ENCODE data around the gene GNB5.
A peak's percentile ranks its signal among the peaks of the same experiment; 100 is the strongest.
"Not testable (repeated sequence)": the region's sequence is repeated elsewhere in the genome, so short reads cannot be mapped to it uniquely, and the experiment has no call there.

The GNB5 gene

GRCh38 chr15:52206446-52206845 is 15.3 kb upstream of the GNB5 start:
- DNase-seq (ENCODE audit: low spot score): no peak

GRCh38 chr15:52204657-52205056 is 13.5 kb upstream of the GNB5 start:
- no peak for DNase-seq (ENCODE audit: low spot score)

DNA sequence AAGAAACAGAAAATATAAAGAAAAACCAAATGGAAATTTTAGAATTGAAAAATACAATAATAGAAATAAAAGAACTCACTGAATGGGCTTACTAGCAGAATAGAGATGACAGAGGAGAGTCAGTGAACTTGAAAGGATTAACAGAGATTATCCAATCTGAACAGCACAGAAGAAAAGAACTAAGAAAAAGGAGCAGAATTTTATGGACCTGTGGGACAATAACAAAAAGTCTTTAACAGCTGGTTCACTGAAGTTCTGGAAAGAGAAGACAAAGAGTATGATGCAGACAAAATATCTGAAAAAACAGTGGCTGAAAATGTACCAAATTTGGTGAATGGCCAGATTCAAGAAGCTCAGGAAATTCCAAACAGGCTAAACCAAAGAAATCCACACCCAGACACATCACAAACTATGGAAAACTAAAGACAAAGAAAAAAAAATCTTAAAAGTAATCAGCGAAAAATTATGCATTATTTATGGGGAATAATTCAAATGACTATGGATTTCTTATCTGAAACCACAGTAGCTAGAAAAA is 9.7 kb upstream of the GNB5 start:
- DNase-seq (ENCODE audit: low spot score): no peak

- no peak for DNase-seq (ENCODE audit: low spot score)
These were observed 8.1 kb upstream of the GNB5 start for GRCh38 chr15:52199271-52199670.

- DNase-seq (ENCODE audit: low spot score): no peak
These were observed 5.7 kb upstream of the GNB5 start for GRCh38 chr15:52196891-52197290.

DNA sequence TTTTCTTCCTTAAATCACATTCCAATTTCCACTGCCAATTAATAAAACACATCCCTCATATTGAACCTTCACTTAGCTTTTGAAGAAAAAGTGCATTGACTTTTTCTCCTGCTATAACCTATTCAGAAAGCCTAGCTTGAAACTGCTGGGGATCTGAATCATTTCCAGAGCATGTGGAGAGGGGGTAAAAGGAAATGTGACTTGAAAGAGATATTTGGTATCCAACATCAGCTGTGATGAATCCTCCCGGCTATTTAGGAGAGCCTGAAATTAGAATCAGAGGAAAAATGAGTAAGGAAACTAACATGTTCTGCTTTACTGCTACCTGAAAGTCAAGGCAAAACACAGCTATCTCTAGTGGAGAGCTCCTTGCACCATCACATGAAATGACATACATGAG is 2.6 kb upstream of the GNB5 start:
- DNase-seq (ENCODE audit: low spot score): no peak

DNA sequence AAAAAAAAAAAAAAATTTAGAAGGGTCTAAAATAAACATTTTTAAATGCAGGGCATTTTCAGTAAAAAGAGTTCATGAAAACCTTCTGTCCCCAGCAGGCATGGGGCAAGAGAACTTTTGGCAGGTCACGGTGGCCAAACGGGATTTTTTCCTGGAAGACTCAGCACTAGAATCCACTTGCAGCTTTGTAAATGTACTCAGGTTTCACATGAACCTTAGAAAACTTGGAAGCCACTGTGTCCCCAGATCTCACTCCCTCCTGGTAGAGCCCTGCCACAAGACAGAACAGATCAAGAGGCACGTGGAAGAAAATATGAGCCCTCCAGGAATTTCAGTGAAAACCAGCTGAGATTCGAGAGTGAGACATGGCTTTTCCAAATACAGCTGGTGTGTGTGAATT is 2.1 kb upstream of the GNB5 start:
- DNase-seq (ENCODE audit: low spot score): no peak

GRCh38 chr15:52186651-52187486 is 4.3 kb downstream of the GNB5 start:
- DNase-seq (ENCODE audit: low spot score): no peak

DNA sequence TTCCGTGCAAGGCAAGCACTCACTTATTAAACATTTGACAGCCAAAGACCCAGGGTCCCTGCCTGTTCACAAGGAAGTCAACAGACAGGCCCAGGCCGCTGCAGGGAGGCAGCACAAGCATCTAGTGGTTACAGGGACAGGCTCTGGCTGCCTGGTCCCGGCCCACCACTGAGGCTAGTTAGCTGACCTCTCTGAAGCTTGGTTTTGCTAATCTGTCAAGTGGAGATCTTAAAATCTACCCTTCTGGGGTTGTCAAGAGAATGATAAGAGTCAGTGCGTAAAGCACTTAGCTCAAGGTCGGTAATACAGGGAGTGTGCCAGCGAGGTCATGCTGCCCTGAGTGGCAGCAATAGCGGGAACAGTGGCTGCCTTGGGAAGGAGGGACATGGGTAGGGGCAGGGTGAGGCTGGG is 6.0 kb downstream of the GNB5 start:
- DNase-seq (ENCODE audit: low spot score): no peak

- no peak for DNase-seq (ENCODE audit: low spot score)
These were observed 6.5 kb downstream of the GNB5 start for GRCh38 chr15:52184721-52185120.

GRCh38 chr15:52183562-52184173 is 7.5 kb downstream of the GNB5 start:
- DNase-seq (ENCODE audit: low spot score): peak; percentile 31

DNA sequence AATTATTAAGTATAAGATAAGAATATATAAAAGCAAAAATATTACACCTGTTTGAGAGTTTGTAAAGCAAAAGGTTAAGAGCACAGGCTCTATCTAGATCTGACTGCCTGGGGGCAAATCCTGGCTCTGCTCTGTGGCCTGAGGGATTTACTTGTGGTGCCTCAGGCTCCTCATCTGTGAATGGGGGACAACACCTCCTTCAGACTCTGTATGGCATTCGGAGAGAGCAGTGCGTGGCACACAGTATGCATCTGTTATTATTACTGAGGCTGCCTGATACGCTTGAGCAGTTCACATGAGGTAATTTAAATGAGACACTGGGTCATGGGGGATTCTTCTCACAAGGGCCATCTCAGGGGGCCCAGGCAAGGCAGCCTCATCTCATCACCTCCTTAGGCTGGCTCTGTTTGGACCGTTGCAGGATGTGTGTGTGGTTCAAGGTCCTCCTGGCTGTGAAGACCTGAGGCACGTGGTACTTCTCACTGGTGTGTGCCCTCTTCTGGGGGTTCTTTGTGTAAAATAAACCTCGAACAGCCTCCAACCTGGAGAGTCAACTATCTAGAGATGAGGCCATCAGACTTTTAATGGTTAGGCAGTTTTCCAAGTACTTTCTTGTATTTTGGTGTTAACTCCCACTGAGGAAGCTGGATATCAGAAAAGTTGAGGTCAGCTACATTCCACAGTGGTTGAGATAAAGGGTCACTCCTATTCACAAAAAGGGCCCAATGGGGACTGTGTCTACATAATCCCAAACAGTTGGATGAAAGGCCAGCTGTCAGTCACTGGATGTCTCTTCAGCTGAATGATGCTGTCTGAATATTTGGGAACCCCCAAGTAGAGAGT is 9.0 kb downstream of the GNB5 start:
- DNase-seq (ENCODE audit: low spot score): no peak

GRCh38 chr15:52180851-52181450 is 10.2 kb downstream of the GNB5 start:
- no peak for DNase-seq (ENCODE audit: low spot score)

GRCh38 chr15:52180196-52180835 is 10.9 kb downstream of the GNB5 start:
- no peak for DNase-seq (ENCODE audit: low spot score)

DNA sequence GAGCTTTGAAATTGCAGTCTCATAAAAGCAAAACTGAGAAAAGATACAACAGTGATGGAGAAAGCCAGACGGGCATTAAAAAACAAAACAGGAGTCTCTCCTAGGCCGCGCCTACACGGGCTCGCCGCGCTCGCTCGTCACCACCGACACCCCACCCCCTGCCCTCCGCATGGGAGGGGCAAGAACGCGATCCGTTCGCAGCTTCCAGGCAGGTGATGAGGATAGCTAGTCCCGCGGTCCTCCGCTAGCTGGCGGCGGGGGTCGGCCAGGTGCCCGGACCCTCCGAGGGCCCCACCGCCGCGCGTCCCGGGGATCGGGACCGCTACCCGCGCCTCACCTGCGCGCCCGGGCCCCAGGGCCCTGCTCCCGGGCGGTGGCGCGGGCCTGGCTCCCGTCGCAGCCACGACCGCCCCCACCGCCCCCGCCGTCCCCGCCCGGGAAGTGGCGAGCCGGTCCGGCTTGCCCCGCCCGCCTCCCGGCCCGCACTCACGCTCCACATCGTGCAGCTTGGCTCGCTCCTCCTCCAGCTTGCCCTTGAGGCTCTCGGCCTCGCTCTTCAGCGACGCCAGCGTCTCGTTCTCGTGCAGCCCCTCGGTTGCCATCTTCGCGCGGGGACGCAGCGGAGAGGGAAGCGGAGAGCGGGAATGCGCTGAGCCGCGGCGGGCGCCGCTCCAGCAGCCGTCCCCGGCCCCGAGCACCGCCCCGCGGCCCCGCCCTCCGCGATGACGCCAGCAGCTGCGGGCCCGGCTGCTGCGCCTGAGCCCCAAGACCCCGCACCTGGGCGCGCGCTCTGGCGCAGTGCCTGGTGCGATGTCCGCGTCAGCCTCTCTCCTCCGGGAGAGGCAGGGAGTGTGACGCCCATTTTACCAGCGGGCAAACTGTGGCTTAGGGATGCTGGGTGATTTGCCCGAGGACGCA is 11.7 kb downstream of the GNB5 start:
- DNase-seq (ENCODE audit: low spot score): peak; percentile 85

DNA sequence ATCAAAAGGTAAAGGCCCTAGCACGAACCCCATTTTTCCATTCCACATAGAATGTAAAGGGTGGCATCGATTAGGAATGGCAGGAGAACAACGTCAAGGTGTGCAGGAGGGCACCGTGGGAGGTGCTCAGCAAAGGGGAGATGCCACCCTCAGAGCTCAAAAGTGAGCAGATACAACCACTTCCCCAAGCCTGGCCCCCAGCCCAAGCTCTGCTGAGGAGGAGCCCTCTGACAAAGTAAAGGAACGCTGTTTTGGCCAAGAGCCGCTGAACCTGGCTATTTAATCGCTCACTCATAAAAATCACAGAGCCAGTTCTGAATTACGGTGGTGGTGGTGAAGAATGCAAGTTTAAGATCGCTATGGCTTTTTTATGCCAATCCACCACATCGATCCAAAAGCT is 12.4 kb downstream of the GNB5 start:
- no peak for DNase-seq (ENCODE audit: low spot score)

DNA sequence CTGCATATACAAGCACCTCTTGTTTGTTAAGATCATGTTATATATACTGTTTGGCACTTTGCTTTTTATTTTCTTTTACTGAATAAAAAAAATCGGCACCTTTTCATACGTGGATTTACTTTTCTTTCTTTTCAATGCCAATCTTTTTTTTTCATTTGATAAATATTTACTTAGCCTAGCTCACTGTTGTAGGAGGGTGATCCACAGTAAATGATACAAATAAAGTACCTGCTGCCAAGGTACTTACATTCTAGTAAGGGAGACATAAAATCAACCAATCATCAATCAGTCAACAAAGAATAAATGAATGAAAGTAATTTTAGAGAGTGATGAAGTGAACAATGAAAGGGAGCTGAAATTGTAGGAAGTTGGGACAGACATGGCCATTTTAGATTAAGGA is 18.3 kb downstream of the GNB5 start:
- DNase-seq (ENCODE audit: low spot score): no peak

DNA sequence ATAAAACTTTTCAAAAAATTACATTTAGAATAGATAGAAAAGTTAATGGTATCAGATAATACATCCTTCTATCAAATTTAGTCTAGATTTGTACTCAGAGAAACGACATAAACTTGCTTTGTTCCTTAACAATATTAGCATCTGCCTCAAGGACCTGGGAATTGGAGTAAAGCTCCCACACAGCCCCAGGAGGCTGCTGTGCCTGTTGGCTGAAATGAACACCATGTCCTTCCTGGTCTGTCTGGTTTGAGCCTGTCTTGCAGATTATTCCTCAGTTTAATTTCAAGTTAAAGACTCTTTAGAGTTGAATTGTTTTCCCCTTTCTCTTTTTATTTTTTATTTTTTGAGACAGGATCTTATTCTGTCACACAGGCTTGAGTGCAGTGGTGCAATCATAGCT is 19.4 kb downstream of the GNB5 start:
- DNase-seq (ENCODE audit: low spot score): no peak

DNA sequence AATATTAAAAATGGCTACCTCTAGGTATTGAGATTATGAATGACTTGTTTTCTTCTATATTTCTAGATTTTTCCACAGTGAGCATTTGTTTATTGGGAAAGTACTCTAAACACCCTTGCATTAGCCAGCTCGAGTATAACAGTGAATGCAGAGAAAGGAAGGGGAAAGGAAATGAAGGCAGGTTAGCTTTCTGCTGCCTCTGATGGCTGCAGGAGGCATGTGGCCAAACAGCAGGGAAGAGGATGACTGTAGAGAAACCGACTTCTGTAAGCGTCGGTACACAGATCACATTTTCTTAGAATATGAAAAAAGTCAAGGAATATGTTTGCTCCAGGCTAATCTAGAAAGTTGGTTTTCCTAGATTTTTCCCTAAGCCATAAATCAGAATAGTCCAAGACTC is 19.8 kb downstream of the GNB5 start:
- peak; percentile 28 for DNase-seq (ENCODE audit: low spot score)

GRCh38 chr15:52170199-52170598 is 21.0 kb downstream of the GNB5 start:
- not testable (repeated sequence) for DNase-seq (ENCODE audit: low spot score)

Measured in kidney tubule cell (primary cell).